HG03460 (cell line): Measurements from ENCODE around the gene KCTD12.

Source experiments
- ATAC-seq: cut with Tn5 transposase; IDR thresholded peaks from one replicate; pipeline ENCODE4 v1.9.1; 2021; ENCODE audit not compliant: unreplicated experiment

The KCTD12 gene

GRCh38 chr13:76888421-76888820 is 2.2 kb upstream of the KCTD12 start:
- no peak for ATAC-seq

GRCh38 chr13:76887076-76887563 is 915 bp upstream of the KCTD12 start:
- no peak for ATAC-seq

- ATAC-seq = no peak
Observed at GRCh38 chr13:76886005-76886291, 257 bp downstream of the KCTD12 start.

GRCh38 chr13:76885203-76886004 is 801 bp downstream of the KCTD12 start:
- peak; percentile 45 for ATAC-seq

- no peak for ATAC-seq
Observed at GRCh38 chr13:76884907-76885202, 1.4 kb downstream of the KCTD12 start.

- ATAC-seq = no peak
Observed at GRCh38 chr13:76884186-76884906, 1.9 kb downstream of the KCTD12 start.

GRCh38 chr13:76883236-76883635 is 3.0 kb downstream of the KCTD12 start:
- no peak for ATAC-seq

GRCh38 chr13:76882431-76882830 is 3.8 kb downstream of the KCTD12 start:
- ATAC-seq = no peak

- ATAC-seq = peak; percentile 23
Observed at GRCh38 chr13:76879883-76880270, 6.3 kb downstream of the KCTD12 start.

GRCh38 chr13:76879203-76879882 is 6.9 kb downstream of the KCTD12 start:
- ATAC-seq = peak; percentile 99

GRCh38 chr13:76878043-76878442 is 8.2 kb downstream of the KCTD12 start:
- ATAC-seq = no peak

- ATAC-seq = no peak
Observed at GRCh38 chr13:76875271-76875815, 10.9 kb downstream of the KCTD12 start.

- peak; percentile 64 for ATAC-seq
Observed at GRCh38 chr13:76874479-76874878, 11.7 kb downstream of the KCTD12 start.

- no peak for ATAC-seq
Observed at GRCh38 chr13:76873445-76873844, 12.8 kb downstream of the KCTD12 start.

GRCh38 chr13:76872675-76873074 is 13.5 kb downstream of the KCTD12 start:
- no peak for ATAC-seq

- ATAC-seq = no peak
Observed at GRCh38 chr13:76871432-76871831, 14.8 kb downstream of the KCTD12 start.

GRCh38 chr13:76868371-76868770 is 17.8 kb downstream of the KCTD12 start:
- ATAC-seq = no peak

GRCh38 chr13:76865996-76866503 is 20.2 kb downstream of the KCTD12 start:
- no peak for ATAC-seq

GRCh38 chr13:76865109-76865508 is 21.1 kb downstream of the KCTD12 start:
- ATAC-seq = no peak

- no peak for ATAC-seq
Observed at GRCh38 chr13:76864259-76864658, 21.9 kb downstream of the KCTD12 start.

GRCh38 chr13:76863022-76863421 is 23.2 kb downstream of the KCTD12 start:
- no peak for ATAC-seq

GRCh38 chr13:76861859-76862258 is 24.3 kb downstream of the KCTD12 start:
- ATAC-seq = no peak
